GM18498 (cell line): ENCODE data around the gene NEK1.

ENCODE experiments used
- ATAC-seq: cut with Tn5 transposase; IDR thresholded peaks from one replicate; pipeline ENCODE4 v1.9.1; 2021; ENCODE audit warnings: mild to moderate bottlenecking, moderate library complexity; ENCODE audit not compliant: unreplicated experiment

The NEK1 gene

GRCh38 chr4:169376421-169376820, 236.0 kb downstream of the NEK1 start:
- ATAC-seq, result no peak

- ATAC-seq, result no peak
Observed at GRCh38 chr4:169372791-169373190, 239.6 kb downstream of the NEK1 start.

DNA sequence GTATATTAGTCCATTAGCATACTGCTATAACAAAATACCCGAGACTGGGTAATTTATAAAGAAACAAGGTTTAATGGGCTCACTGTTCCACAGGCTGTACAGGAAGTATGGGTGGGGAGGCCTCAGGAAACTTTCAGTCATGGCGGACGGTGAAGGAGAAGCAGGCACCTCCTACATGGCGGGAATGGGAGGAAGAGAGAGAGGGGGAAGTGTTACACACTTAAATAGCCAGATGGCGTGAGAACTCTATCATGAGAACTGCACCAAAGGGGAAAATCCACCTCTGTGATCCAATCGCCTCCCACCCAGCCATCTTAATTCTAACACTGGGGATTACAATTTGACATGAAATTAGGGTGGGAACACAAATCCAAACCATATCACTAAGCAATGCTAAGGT, 242.7 kb downstream of the NEK1 start:
- no peak for ATAC-seq

DNA sequence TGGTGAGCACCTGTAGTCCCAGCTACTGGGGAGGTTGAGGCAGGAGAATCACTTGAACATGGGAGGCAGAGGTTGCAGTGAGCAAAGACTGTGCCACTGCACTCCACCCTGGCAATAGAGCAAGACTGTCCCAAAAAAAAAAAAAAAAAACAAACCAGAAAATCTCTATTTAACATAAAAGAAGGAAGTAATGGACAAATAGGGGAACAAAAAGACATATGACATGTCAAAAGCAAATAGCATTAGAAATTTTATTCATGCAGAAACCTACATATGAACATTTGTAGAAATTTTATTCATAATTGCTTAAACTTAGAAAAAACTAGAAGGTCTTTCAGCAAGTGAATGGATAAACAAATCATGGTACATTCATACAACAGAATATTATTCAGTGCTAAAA, 244.6 kb downstream of the NEK1 start:
- ATAC-seq, result no peak

DNA sequence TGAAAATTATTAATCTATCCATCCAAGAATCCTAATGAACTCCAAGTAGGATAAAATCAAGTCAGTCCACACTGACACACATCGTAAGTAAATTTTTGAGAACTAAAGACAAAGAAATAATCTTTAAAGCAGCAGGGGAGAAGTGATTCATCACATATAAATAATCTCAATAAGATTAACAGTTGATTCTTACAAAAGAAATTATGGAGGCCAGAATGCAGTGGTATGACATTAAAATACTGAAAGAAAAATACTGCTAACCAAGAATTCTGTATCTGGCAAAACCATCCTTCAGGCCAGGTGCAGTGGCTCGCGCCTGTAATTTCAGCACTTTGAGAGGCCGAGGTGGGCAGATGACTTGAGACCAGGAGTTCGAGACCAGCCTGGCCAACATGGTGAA, 245.6 kb downstream of the NEK1 start:
- no peak for ATAC-seq

DNA sequence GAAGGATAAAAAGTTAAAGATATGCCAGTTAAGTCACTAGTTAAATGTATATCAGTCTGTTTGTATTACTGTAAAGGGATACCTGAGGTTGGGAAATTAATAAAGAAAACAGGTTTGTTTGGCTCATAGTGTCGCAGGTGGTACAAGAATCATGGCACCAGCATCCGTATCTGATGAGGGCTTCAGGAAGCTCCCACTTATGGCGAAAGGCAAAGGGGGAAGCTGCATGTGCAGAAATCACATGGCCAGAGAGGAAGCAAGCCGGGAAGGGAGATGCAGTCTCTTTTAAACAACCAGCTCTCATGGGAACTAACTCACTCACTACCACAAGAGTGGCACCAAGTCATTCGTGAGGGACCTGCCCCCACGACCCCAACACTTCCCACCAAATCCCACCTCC, 249.8 kb downstream of the NEK1 start:
- no peak for ATAC-seq

DNA sequence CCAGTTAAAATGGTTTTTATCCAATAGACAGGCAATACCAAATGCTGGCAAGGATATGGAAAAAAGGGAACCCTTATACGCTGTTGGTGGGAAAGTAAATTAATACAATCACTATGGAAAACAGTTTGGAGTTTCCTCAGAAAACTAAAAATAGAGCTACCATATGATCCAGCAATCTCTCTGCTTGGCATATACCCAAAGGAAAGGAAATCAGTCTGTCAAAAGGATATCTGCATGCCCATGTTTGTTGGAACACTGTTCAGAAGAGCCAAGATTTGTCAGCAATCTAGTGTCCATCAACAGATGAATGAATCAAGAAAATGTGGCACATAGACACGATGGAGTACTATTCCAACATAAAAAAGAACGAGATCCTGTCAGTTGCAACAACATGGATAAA, 250.6 kb downstream of the NEK1 start:
- ATAC-seq, result no peak

DNA sequence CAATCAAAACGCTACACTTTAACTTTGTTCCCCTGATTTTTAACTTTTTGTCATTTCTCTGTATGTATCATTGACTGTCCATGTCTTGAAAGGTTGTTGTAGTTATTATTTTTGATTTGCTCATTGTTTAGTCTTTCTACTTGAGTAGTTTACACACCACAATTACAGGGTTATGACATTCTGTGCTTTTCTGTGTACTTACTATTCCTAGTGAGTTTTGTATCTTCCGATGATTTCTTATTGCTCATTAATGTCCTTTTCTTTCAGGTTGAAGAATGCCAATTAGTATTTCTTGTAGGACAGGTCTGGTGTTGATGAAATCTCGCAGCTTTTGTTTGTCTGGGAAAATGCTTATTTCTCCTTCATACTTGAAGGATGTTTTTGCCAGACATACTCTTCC, 252.4 kb downstream of the NEK1 start:
- no peak for ATAC-seq

DNA sequence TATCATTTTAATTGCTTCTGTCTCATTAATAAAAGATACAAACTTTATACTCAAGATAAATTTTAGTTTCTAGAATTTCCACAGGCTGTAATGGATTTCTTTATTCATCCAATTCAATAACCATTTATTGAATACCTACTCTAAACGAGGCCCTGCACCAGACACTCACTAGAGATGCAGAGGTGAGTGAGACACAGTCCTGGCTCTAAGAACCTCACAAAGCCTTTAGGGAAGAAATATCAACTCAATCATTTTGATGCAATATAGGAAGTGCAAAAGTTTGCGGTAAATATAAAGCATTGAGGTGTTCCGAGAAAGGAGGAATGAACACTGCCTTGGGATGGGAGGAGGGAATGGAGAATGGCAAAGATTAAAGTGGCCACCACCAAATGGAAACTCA, 260.0 kb downstream of the NEK1 start:
- ATAC-seq, result no peak

- no peak for ATAC-seq
Observed at GRCh38 chr4:169351872-169352271, 260.5 kb downstream of the NEK1 start.

- no peak for ATAC-seq
Observed at GRCh38 chr4:169348541-169348940, 263.8 kb downstream of the NEK1 start.

DNA sequence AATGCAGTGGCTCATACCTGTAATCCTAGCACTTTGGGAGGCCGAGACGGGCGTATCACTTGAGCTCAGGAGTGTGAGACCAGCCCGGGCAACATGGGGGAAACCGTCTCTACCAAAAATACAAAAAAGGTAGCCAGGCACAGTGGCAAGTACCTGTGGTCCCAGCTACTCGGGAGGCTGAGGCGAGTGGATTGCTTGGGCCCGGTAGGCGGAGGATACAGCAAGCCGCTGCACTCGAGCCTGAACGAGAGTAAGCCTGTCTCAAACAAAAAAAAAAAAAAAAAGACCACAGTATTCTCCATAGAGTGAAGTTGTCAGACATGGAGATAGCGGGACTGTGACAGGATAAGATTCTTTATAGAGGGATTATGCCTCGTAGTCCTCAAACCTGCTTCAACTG, 265.5 kb downstream of the NEK1 start:
- ATAC-seq, result no peak

- no peak for ATAC-seq
Observed at GRCh38 chr4:169345316-169345721, 267.1 kb downstream of the NEK1 start.
